Liver (tissue), 9 donors: ENCODE measurements around the gene HIVEP3. TPM values are rescaled to one million over a fixed set of nuclear protein-coding genes. Genes with fewer than 3 reads are reported as not detected.

Experiments
- DNase-seq: peaks from one replicate; pipeline ENCODE4 v3.0.0-alpha.2; 2017; ENCODE audit warnings: low spot score
- H3K27ac ChIP-seq, 2 donors: one replicate each; pipeline ENCODE4 v1.7.0; 2013; ENCODE audit warnings: inconsistent platforms in 2 of 2, low read length in 2 of 2, control low read depth in 1 of 2, low read depth in 1 of 2, mild to moderate bottlenecking in 1 of 2
- H3K27me3 ChIP-seq, 4 donors: one replicate each; pipeline versions ENCODE4 v1.6.1 to v1.7.0; 2013; ENCODE audit warnings: low read length in 3 of 4, inconsistent platforms in 1 of 4, mild to moderate bottlenecking in 1 of 4, moderate library complexity in 1 of 4; ENCODE audit not compliant: control insufficient read depth in 4 of 4, insufficient read depth in 4 of 4
- H3K36me3 ChIP-seq, 4 donors: one replicate each; pipeline versions ENCODE4 v1.6.1 to v1.7.0; 2013; ENCODE audit warnings: low read length in 3 of 4, mild to moderate bottlenecking in 3 of 4, low read depth in 1 of 4, moderate library complexity in 1 of 4; ENCODE audit not compliant: control insufficient read depth in 4 of 4, insufficient read depth in 3 of 4
- H3K4me1 ChIP-seq, 4 donors: one replicate each; pipeline versions ENCODE4 v1.6.1 to v1.7.0; 2013; ENCODE audit warnings: low read length in 3 of 4, mild to moderate bottlenecking in 3 of 4, moderate library complexity in 1 of 4; ENCODE audit not compliant: control insufficient read depth in 4 of 4, insufficient read depth in 4 of 4
- H3K4me3 ChIP-seq, 3 donors: one replicate each; pipeline versions ENCODE4 v1.6.1 to v1.7.0; 2013; ENCODE audit warnings: low read length in 3 of 3, control low read depth in 1 of 3, low read depth in 1 of 3, mild to moderate bottlenecking in 1 of 3
- H3K9ac ChIP-seq, 2 donors: one replicate each; pipeline ENCODE4 v1.7.0; 2013; ENCODE audit warnings: low read length in 2 of 2, mild to moderate bottlenecking in 2 of 2, moderate library complexity in 2 of 2, control low read depth in 1 of 2, low read depth in 1 of 2
- H3K9me3 ChIP-seq, 4 donors: one replicate each; pipeline versions ENCODE4 v1.6.1 to v1.7.0; 2013; ENCODE audit warnings: low read length in 3 of 4; ENCODE audit not compliant: control insufficient read depth in 4 of 4
- ATF3 ChIP-seq: IDR thresholded peaks from 2 replicates; pipeline ENCODE4 v1.6.1; 2016; ENCODE audit warnings: antibody characterized with exemption
- CTCF ChIP-seq: fragments of 150-350 bp; IDR thresholded peaks from 2 replicates; pipeline ENCODE4 v1.5.1; 2017; ENCODE audit warnings: improper control_type of control experiment, low read depth, low read length; ENCODE audit not compliant: missing input control
- EGR1 ChIP-seq, 2 donors: IDR thresholded peaks; 2 replicates each; pipeline ENCODE4 v1.6.1; 2016 to 2018; ENCODE audit warnings: antibody characterized with exemption in 2 of 2, low read depth in 2 of 2
- FOXA2 ChIP-seq: IDR thresholded peaks from 2 replicates; pipeline ENCODE4 v1.6.1; 2016; ENCODE audit warnings: antibody characterized with exemption
- GABPA ChIP-seq, 2 donors: IDR thresholded peaks in 1 of 2; conservative IDR thresholded peaks in 1 of 2; 2 replicates each; pipeline ENCODE4 v1.6.1; 2016; ENCODE audit warnings: antibody characterized with exemption in 2 of 2, mild to moderate bottlenecking in 1 of 2, moderate library complexity in 1 of 2
- HNF4A ChIP-seq, 2 donors: conservative IDR thresholded peaks; 2 replicates each; pipeline ENCODE4 v1.6.1; 2016; ENCODE audit warnings: antibody characterized with exemption in 2 of 2, mild to moderate bottlenecking in 2 of 2
- HNF4G ChIP-seq: IDR thresholded peaks from 2 replicates; pipeline ENCODE4 v1.6.1; 2016; ENCODE audit warnings: antibody characterized with exemption
- JUND ChIP-seq, 2 donors: IDR thresholded peaks; 2 replicates each; pipeline ENCODE4 v1.6.1; 2016; ENCODE audit warnings: antibody characterized with exemption in 2 of 2
- MAX ChIP-seq: IDR thresholded peaks from 2 replicates; pipeline ENCODE4 v1.6.1; 2016; ENCODE audit warnings: antibody characterized with exemption
- NR2F2 ChIP-seq: IDR thresholded peaks from 2 replicates; pipeline ENCODE4 v1.6.1; 2016; ENCODE audit warnings: antibody characterized with exemption
- RAD21 ChIP-seq, 2 donors: IDR thresholded peaks; 2 replicates each; pipeline ENCODE4 v1.6.1; 2016; ENCODE audit warnings: antibody characterized with exemption in 2 of 2, mild to moderate bottlenecking in 2 of 2
- RXRA ChIP-seq, 2 donors: IDR thresholded peaks; 2 replicates each; pipeline ENCODE4 v1.6.1; 2017 to 2018; ENCODE audit warnings: antibody characterized with exemption in 2 of 2, mild to moderate bottlenecking in 1 of 2
- SP1 ChIP-seq: IDR thresholded peaks from 2 replicates; pipeline ENCODE4 v1.6.1; 2018; ENCODE audit warnings: antibody characterized with exemption, mild to moderate bottlenecking
- TAF1 ChIP-seq: conservative IDR thresholded peaks from 2 replicates; pipeline ENCODE4 v1.6.1; 2016; ENCODE audit warnings: antibody characterized with exemption, mild to moderate bottlenecking
- ZBTB33 ChIP-seq: IDR thresholded peaks from 2 replicates; pipeline ENCODE4 v1.6.1; 2016; ENCODE audit warnings: antibody characterized with exemption
- WGBS: extraction: QIAGEN DNeasy Blood & Tissue Kit; methylation state at CpG from one replicate; pipeline ENCODE4 v1.1.7; 2013; 5-methylcytosine and 5-hydroxymethylcytosine counted together
- polyA plus RNA-seq, 2 donors: library from polyadenylated mRNA; stranded (reverse) in 1 of 2; unstranded in 1 of 2; fragments of 200-250 nt in 1 of 2; fragments of >200 nt in 1 of 2; fragmentation: Nextera tagmentation in 1 of 2; extraction: Ambion mirVana in 1 of 2; gene quantifications; one replicate each; pipeline versions ENCODE4 v1.2.1 to v1.2.3, GENCODE V29; 2013 to 2015
- total RNA-seq, 2 donors: library from RNA; depleted of rRNA; stranded (reverse); fragments of >200 nt; gene quantifications; one replicate each; pipeline ENCODE4 v1.2.3, GENCODE V29; 2014
- donor health status: healthy.
- donor health status: healthy.
- donor health status: healthy.
- donor health status: healthy.
- donor health status: healthy.

HIVEP3 gene
- total and polyA plus RNA-seq, 4 donors: 0.93 to 1.6 (median 1.4) TPM

GRCh38 chr1:41589395-41589794, 329.3 kb downstream of the HIVEP3 start:
- H3K4me1 ChIP-seq: no peaks in the 10 kb centered on the region
- H3K9me3 ChIP-seq: no peaks in the 10 kb centered on the region
- no peaks in the 10 kb centered on the region for H3K36me3 ChIP-seq
- H3K27ac ChIP-seq: no peak overlapping the region
- TF ChIP-seq ATF3 (no peak), ZBTB33 (no peak), MAX (no peak), RXRA (IDR thresholded peaks at IDR 0.05) (no peak), JUND (IDR thresholded peaks at IDR 0.05) (no peak), GABPA (IDR thresholded peaks at IDR 0.05 in 1 of 2, conservative IDR thresholded peaks at IDR 0.05 in 1 of 2) (no peak), SP1 (no peak), HNF4G (no peak), HNF4A (conservative IDR thresholded peaks at IDR 0.05) (no peak), EGR1 (IDR thresholded peaks at IDR 0.05; ENCODE audit: low read depth in 2 of 2) (no peak), RAD21 (IDR thresholded peaks at IDR 0.05) (no peak), NR2F2 (no peak)
- H3K9ac ChIP-seq: no peak overlapping the region
- no peak for DNase-seq
- WGBS: 98% methylated on average over 5 of the region's 5 CpGs
- H3K4me3 ChIP-seq: no peak overlapping the region
- H3K27me3 ChIP-seq: no peaks in the 10 kb centered on the region

GRCh38 chr1:41588334-41588875, 330.3 kb downstream of the HIVEP3 start:
- Histone ChIP-seq H3K9ac (no peak overlapping the region), H3K9me3 (no peaks in the 10 kb centered on the region), H3K4me1 (no peaks in the 10 kb centered on the region), H3K27me3 (no peaks in the 10 kb centered on the region), H3K36me3 (no peaks in the 10 kb centered on the region), H3K4me3 (no peak overlapping the region), H3K27ac (no peak overlapping the region)
- WGBS: 98% methylated on average over 5 of the region's 5 CpGs
- no peak for DNase-seq
- no peak for TF ChIP-seq RXRA (IDR thresholded peaks at IDR 0.05)
- TF ChIP-seq GABPA (IDR thresholded peaks at IDR 0.05 in 1 of 2, conservative IDR thresholded peaks at IDR 0.05 in 1 of 2): no peak
- no peak for TF ChIP-seq FOXA2
- no peak for TF ChIP-seq CTCF
- no peak for TF ChIP-seq ZBTB33
- no peak for TF ChIP-seq JUND (IDR thresholded peaks at IDR 0.05)
- TF ChIP-seq MAX: no peak
- no peak for TF ChIP-seq SP1
- no peak for TF ChIP-seq TAF1
- TF ChIP-seq HNF4G: no peak
